Endometrial microvascular endothelial cells (primary cell): ENCODE data around the gene BRD7. TPM values are rescaled to one million over a fixed set of nuclear protein-coding genes. Genes with fewer than 3 reads are reported as not detected.

Experiments
- in situ Hi-C: cut with HindIII; loops from 2 replicates; pipeline ENCODE4 v1.10.0; 2017; ENCODE audit warnings: low sequenced_read_pairs, low pct_unique_long_range_greater_than_20kb; ENCODE audit errors: inconsistent ontology term
- total RNA-seq: library from RNA; depleted of rRNA; stranded (reverse); fragments of >200 nt; gene quantifications from one replicate; pipeline ENCODE4 v1.2.3, GENCODE V29; 2015; ENCODE audit errors: inconsistent ontology term

Gene BRD7
- total RNA-seq, 1 donor from 2014 or later, result 34.5 TPM

DNA sequence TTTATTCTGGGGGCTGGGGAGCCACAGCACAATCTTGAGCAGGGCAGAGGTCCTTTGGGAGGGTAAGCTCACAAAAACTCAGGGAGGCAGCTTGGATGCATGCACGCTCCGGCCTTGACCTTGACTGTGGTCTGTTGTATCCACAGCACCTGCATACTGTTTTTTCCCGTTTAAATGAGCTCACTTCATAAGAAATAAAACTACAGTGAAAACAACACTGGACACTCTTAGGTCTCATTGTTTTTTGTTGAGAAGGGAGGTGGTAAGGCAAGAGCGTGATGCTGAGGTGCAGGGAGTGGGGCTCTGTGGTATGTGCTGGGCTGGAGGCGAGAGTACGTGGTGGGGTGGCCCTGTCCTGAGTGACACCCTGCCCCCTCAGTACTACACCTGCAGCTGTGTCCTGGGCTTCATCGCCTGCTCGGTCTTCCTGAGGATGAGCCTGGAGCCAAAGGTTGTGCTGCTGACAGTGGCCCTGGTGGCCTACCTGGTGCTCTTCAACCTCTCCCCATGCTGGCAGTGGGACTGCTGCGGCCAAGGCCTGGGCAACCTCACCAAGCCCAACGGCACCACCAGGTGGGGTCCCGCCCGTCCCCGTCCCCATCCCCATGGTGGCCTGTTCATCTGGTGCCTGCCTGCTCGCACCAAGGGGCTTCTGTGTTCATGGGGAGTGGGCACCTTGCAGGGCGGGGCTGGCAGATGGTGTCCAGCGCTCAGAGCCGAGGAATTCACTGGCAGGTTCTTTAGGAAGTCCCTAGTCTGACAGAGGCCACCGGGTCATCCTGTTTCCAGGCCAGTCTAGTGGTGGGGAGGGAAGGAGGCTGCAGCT, 58.3 kb downstream of the BRD7 start:
- in situ Hi-C loops, result no loop called here

- in situ Hi-C loops, result no loop called here
These were observed 59.1 kb downstream of the BRD7 start for GRCh38 chr16:50309527-50310307.

- in situ Hi-C loops, result no loop called here
These were observed 59.6 kb downstream of the BRD7 start for GRCh38 chr16:50309156-50309526.

DNA sequence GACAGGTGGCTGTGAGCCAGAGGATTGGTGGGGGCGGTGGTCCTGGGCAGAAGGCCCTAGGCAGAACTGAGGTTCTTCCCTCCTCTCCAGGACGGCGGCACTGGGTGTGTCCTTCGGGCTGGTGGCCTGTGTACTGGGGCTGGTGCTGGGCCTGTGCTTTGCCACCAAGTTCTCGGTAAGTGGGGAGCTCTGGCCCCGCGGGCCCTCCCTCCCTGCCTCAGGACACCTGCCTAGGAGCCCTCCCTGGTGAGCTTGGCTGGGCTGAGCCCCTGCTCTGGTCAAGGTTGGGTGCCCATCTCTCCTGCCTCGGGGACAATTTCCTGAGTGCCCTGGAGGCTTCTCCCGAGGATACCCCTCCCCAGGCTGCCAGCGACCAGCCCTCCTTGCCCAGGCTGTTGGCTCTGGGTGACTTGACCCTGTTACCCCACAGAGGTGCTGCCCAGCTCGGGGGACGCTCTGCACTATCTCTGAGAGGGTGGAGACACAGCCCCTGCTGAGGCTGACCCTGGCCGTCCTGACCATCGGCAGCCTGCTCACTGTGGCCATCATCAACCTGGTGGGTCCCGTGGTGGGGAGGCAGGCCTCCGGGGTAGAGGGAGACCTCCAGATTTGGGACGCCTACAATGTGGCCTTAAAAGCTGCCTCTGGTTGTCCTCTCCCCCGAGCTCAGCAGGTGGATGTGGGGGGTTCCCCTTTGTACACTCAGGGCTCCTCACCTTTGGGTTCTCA, 60.4 kb downstream of the BRD7 start:
- in situ Hi-C loops, result no loop called here

DNA sequence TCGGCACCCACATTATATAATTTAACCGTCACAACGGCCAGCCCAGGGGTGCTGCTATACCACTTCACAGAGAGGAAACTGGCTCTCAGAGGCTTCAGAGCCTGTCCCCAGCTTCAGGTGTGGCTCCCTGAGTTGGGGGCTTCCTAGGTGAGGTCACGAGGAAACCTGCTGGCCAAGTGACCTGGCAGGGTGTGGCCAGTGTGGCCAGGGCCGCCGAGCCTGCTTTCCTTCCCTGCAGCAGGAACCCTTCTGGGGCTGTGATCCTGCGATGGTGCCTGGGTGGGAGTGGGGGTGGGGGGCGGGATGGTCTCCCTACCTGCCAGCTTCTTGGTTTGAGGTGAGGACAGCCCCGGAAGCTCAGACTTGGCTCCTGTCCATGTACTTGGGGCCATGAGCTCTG, 62.5 kb downstream of the BRD7 start:
- in situ Hi-C loops, result no loop called here

DNA sequence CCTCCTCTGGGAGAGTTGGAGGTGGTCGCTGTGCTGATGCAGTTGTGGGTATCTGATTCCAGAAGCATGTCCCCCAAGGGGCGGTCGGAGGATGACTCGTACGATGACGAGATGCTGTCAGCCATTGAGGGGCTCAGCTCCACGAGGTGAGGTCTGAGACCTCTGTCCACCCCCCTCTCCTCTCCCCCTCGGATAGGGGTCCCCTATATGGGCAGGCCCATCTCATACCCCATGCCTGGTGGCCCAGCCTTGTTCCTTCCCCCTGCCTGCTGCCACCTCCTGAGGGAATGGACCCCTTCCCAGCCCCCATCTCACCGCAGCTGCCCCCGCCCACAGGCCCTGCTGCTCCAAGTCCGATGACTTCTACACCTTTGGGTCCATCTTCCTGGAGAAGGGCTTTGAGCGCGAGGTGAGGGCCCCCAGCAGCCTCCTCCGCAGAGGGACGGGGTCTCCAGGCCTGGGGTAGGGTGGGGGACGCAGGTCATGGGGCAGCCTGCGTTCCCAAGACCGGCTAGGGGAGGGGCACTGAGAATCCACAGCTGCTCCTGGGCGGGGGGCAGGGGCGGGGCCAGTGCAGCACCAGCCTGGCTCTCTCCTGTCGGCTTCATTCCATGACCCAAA, 63.2 kb downstream of the BRD7 start:
- in situ Hi-C loops, result no loop called here

- in situ Hi-C loops, result no loop called here
These were observed 64.0 kb downstream of the BRD7 start for GRCh38 chr16:50304467-50305440.

GRCh38 chr16:50303605-50304466, 65.0 kb downstream of the BRD7 start:
- in situ Hi-C loops, result no loop called here

DNA sequence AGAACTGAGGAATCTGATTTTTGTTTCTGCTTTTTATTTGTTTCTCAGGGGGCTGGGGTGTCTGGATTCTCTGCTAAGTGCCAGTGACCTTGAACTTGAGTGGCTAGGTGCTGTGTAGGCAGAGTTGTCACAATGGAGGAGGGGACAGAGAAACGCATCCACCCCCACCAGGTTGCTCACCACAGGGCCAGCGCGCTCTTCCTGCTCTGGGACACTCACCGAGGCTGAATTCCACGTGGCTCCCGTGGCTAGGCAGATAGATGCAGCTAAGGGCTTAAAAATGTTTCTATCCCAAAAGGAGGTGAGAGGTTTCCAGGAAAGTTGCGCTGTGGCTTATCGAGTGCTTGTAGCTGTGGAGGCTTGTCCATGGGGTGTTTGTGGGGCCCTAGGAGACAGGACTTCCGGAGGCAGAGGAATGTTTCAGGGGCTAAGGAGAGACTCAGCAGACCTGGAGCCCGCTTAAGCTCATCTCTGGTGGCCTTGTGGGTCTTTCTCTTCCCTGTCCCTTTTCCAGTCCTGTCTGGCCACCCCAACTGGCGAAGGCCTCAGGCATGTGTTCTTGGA, 65.7 kb downstream of the BRD7 start:
- in situ Hi-C loops, result no loop called here

DNA sequence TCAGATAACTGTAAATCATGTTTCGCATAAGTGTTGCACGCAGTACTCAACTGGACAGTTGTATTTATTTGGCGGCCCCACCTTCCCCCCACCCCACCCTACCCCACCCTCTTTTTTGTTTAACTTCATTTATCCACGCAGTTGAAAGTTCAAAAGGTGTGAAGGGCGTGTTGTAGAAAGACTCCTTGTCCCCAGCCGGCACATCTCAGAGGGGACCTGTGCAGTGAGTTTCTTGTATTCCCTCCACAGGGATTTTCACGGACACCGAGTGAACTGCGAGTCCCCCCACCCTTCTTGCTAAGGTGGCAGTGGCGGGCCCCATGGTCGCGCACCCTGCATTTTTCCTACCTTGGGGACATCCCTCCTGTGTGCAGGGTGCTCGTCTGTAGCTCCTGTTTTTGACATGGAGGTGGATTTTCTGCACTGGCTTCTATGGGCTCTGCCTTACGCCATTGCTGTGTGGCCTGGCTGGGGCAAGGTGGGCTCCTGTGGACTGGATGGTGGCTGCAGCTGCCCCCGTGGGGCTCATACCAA, 66.2 kb downstream of the BRD7 start:
- in situ Hi-C loops, result no loop called here

DNA sequence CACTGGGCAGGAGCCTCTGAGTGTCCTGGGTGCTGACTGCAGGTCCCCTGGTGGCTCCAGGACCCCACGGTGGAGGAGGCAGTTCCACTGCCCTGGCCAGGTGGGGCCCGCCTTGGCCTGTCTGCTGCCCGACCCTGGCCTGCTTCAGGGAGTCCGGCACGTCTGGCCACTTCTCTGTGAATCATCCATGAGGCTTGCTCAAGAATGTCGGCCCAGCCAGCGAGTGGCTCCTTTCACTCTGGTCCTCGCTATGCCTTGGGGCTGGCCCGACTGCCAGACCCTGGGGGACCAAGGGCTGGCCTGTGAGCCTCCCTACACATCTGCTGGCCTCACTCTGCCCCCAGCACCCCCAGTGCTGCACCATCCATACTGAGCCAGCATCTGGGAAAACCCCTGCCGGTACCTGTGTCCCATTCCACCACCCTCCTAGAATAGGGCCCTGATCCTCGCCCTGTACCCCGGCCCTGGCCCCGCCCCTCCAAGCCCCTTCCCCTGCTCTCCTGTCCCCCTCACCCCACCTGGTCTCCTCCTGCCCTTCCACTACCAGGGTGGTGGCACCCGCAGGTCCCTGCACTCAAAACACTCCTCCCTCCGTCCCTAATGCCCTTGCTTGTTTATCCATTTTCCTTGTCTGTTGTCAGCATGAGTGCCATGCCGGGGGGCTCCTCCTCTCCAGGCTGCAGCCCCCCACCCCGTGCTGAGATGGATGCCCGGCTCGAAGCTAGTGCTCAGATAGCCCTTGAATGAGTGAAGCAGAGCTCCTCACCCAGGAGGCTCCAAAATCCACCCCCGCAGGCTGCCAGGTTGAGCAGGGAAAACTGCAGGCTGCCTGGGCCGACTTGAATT, 66.9 kb downstream of the BRD7 start:
- in situ Hi-C loops, result no loop called here

DNA sequence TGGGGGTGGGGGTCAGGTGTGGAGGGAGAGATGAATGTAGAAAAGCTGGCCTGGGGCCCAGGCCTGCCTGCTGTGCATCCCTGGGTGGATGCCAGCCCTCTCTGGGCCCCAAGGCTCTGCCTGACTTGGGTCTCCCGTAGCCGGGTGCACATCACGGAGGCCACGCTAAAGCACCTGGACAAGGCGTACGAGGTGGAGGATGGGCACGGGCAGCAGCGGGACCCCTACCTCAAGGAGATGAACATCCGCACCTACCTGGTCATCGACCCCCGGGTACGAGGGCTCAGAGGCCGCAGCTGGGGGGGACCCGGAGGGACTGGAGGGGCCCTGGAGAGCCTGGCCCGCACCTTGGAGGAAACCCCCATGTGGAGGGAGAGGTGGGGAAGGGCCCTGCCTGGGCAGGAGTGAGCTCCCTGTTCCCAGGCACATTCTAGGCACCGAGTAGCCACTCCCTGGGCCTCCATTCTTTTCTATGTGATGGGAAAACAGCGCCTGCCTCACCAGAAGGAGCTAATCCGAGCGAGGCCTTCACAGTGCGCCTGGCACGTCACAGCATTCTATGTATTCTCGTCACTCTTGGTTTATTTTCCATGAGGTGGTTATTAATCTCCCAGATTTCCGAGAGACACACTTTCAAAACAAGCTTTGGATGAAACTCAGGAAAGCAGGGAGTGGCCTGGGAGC, 67.7 kb downstream of the BRD7 start:
- in situ Hi-C loops, result no loop called here

DNA sequence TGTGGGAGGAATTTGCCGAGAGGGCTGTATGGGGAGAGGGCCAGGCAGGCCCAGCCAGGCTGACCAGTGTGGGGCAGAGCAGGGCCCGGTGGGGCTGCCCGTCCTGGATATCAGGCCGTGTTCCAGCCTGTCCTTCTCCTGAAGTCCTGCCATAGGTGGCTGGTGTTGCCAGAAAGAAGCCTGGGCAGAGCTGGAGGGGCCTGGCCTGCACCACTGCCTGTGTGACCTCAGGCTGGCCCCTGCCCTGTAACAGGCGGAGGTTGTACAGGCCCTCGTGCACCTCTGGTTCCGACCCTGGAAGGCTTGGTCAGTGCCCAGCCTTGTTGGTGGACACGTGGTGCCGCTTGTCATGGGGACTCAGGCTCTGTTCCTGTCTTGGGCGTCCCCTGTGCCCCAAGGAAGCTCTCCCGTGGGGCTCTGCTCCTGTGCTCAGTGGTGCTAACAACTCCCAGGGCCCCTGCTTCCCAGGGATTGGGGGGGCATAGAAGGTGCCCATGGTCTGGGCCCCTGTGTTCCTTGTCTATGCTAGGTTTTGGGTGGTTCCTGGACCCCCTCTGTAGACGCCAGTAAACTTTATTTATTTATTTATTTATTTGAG, 69.2 kb downstream of the BRD7 start:
- in situ Hi-C loops, result no loop called here

DNA sequence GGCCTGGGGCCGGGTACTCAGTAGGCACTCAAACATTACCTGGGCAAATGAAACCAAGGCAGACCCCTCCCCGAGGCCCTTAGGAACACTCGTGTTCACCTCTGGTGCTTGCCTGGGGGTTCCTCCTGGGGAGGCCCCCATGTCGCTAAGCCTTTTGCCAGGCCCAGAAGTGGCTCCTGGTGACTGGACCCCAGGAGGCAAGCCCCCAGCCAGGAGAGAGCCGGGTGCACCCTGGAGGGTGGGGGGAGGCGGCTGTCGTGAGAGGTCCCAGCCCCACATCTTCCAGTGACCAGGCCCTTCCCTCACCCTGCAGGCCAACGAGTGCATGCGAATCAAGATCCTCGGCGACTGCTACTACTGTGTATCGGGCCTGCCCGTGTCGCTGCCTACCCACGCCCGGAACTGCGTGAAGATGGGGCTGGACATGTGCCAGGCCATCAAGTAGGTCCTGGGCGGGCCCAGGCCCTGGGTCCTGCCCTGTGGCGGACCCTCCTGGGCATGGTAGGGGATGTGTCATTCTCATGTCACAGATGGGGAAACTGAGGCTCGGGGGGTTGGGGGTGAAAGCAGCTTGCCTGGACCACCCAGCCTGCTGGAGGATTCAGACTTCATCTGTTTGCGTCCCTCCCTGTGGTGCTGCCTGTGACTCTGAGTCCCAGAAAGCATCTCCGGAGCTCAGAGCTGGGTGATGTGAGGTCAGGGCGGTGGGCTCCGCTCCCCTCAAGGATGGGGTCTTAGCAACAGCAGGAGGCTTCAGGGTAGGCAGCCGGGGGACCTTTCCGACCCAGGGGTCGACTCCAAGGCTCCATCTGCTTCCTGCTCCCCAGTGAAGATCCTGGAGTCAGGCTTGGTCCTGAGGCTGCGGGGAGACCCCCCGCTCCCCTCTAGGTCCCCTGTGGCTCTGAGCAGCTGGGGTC, 69.9 kb downstream of the BRD7 start:
- in situ Hi-C loops, result no loop called here
